ENCODE data around the gene EXOSC10.
A peak's percentile ranks its signal among the peaks of the same experiment; 100 is the strongest.

EXOSC10 gene

GRCh38 chr1:11099310-11100148 lies at the start of gene EXOSC10:
Gene EXOSC10 (minus strand): TSS chr1:11099869. CDS start chr1:11099831, 38 bp downstream.
- peak; percentile 81 for DNase-seq

GRCh38 chr1:11147197-11147770 lies 47.6 kb upstream of the EXOSC10 start:
- no peak for DNase-seq

- no peak for DNase-seq
These were observed 46.1 kb upstream of the EXOSC10 start for GRCh38 chr1:11145741-11146140.

- DNase-seq, result no peak
These were observed 45.0 kb upstream of the EXOSC10 start for GRCh38 chr1:11144570-11145256.

- no peak for DNase-seq
These were observed 44.2 kb upstream of the EXOSC10 start for GRCh38 chr1:11143907-11144306.

GRCh38 chr1:11143401-11143800 lies 43.7 kb upstream of the EXOSC10 start:
- DNase-seq, result no peak

- DNase-seq, result no peak
These were observed 43.1 kb upstream of the EXOSC10 start for GRCh38 chr1:11142618-11143391.

GRCh38 chr1:11138952-11139351 lies 39.3 kb upstream of the EXOSC10 start:
- DNase-seq, result no peak

- DNase-seq, result no peak
These were observed 38.4 kb upstream of the EXOSC10 start for GRCh38 chr1:11138029-11138428.

- no peak for DNase-seq
These were observed 35.2 kb upstream of the EXOSC10 start for GRCh38 chr1:11134898-11135266.

- no peak for DNase-seq
These were observed 34.7 kb upstream of the EXOSC10 start for GRCh38 chr1:11134251-11134897.

- DNase-seq, result no peak
These were observed 33.1 kb upstream of the EXOSC10 start for GRCh38 chr1:11132563-11133293.

- no peak for DNase-seq
These were observed 32.1 kb upstream of the EXOSC10 start for GRCh38 chr1:11131816-11132215.

- no peak for DNase-seq
These were observed 30.7 kb upstream of the EXOSC10 start for GRCh38 chr1:11130406-11130805.

GRCh38 chr1:11129649-11130390 lies 30.2 kb upstream of the EXOSC10 start:
- no peak for DNase-seq

GRCh38 chr1:11126569-11126968 lies 26.9 kb upstream of the EXOSC10 start:
- no peak for DNase-seq

- DNase-seq, result no peak
These were observed 26.3 kb upstream of the EXOSC10 start for GRCh38 chr1:11125931-11126330.

GRCh38 chr1:11124965-11125364 lies 25.3 kb upstream of the EXOSC10 start:
- no peak for DNase-seq

GRCh38 chr1:11116318-11116717 lies 16.6 kb upstream of the EXOSC10 start:
- DNase-seq, result no peak

- DNase-seq, result no peak
These were observed 15.3 kb upstream of the EXOSC10 start for GRCh38 chr1:11114966-11115365.

Measured in NCI-H2029 (cell line).